RWPE2 (cell line): ENCODE data around the gene PDSS2.

Experiments used
- ATAC-seq: fragments of 200-7000 bp; cut with Tn5 transposase; 3 replicates; pipeline ENCODE4 v1.9.1; 2021; ENCODE audit warnings: low read depth
- DNase-seq: peaks from one replicate; pipeline ENCODE4 v3.0.0-alpha.2; 2020; ENCODE audit warnings: low spot score
- H3K27ac ChIP-seq: fragments of 450-650 bp; 2 replicates; pipeline ENCODE4 v1.5.1; 2017; ENCODE audit warnings: mild to moderate bottlenecking; ENCODE audit not compliant: poor library complexity, severe bottlenecking
- H3K27me3 ChIP-seq: fragments of 250-450 bp; sonication (Bioruptor Pico); 2 replicates; pipeline ENCODE4 v1.5.1; 2021; ENCODE audit warnings: mild to moderate bottlenecking, moderate library complexity; ENCODE audit not compliant: insufficient read depth, poor library complexity, severe bottlenecking
- H3K36me3 ChIP-seq: fragments of 250-450 bp; sonication (Bioruptor Pico); 2 replicates; pipeline ENCODE4 v1.5.1; 2020; ENCODE audit warnings: low read depth, mild to moderate bottlenecking, moderate library complexity
- H3K4me1 ChIP-seq: fragments of 250-450 bp; sonication (Bioruptor Pico); 2 replicates; pipeline ENCODE4 v1.5.1; 2021; ENCODE audit warnings: mild to moderate bottlenecking, moderate library complexity; ENCODE audit not compliant: insufficient read depth, poor library complexity, severe bottlenecking
- H3K4me3 ChIP-seq: fragments of 250-450 bp; sonication (Bioruptor Pico); 2 replicates; pipeline ENCODE4 v1.5.1; 2021; ENCODE audit warnings: mild to moderate bottlenecking, moderate library complexity; ENCODE audit not compliant: severe bottlenecking
- H3K9me3 ChIP-seq: fragments of 250-450 bp; sonication (Bioruptor Pico); 2 replicates; pipeline ENCODE4 v1.5.1; 2021; ENCODE audit warnings: mild to moderate bottlenecking, moderate library complexity; ENCODE audit not compliant: severe bottlenecking
- TF ChIP-seq, protein P1 (sequence below): fragments of 450-650 bp; IDR thresholded peaks from one replicate; pipeline ENCODE4 v1.5.1; 2017; ENCODE audit warnings: mild to moderate bottlenecking, moderate library complexity; ENCODE audit not compliant: poor library complexity, severe bottlenecking

The PDSS2 gene

DNA sequence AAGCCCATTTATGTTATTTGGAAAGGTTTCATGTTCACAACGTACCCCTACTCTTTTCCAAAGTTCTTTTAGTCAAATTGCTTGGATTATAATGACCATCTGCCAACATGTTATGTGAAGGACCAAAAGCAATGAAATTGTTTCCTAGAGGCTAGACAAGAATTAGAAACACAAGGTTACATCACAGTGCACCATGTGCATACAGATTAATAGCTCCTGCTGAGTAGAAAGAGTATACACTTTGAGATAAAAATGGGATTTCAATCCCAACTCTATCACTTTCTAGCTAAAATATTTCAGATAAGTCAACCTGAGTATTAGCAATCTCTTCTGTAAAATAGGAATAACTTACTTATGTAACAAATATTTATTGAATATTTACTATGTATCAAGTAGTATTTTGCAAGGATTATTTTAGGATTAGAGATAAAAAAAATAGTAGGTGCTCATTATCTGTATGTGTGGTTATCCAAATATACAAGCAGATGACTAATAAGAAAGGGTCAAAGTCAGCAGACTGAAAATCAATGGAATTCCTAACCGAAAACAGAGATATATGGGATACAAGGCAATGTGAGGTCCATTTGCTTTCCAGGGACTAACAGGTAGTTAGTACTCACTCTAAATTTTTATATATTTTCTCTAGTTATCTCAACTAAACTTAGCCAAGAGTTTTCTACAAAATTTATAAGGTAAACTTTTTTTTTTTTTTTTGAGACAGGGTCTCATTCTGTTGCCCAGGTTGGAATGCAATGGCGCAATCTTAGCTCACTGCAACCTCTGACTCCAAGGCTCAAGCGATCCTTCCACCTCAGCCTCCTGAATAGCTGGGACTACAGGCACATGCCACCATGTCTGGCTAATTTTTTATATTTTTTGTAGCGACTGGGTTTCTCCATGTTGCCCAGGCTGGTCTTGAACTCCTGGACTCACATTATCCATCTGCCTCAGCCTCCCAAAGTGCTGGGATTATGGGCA, 127.7 kb downstream of the PDSS2 start:
- no peak overlapping the region for H3K4me3 ChIP-seq

DNA sequence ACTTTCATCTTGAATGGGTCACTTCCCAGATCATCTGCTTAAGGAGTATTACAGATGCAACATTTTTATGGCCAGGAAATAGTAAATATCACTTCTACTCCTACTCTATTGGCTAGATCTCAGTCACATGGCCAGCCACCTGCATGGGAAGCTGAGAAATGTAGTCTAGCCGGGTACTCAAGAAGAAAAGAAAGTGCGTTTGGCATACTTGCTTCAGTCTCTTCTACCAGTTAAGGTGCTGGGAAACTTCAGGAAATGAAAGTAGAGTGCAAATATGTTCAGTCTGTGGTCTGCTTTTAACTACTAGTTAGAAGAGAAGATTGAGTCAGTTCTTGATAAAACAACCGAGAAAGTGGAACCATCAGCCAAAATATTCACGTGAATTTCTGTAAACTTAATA, 129.2 kb downstream of the PDSS2 start:
- TF ChIP-seq, protein P1, sequence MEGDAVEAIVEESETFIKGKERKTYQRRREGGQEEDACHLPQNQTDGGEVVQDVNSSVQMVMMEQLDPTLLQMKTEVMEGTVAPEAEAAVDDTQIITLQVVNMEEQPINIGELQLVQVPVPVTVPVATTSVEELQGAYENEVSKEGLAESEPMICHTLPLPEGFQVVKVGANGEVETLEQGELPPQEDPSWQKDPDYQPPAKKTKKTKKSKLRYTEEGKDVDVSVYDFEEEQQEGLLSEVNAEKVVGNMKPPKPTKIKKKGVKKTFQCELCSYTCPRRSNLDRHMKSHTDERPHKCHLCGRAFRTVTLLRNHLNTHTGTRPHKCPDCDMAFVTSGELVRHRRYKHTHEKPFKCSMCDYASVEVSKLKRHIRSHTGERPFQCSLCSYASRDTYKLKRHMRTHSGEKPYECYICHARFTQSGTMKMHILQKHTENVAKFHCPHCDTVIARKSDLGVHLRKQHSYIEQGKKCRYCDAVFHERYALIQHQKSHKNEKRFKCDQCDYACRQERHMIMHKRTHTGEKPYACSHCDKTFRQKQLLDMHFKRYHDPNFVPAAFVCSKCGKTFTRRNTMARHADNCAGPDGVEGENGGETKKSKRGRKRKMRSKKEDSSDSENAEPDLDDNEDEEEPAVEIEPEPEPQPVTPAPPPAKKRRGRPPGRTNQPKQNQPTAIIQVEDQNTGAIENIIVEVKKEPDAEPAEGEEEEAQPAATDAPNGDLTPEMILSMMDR = no peak
- ATAC-seq (no peak), DNase-seq (no peak)
- Histone ChIP-seq H3K36me3 (no peaks in the 10 kb centered on the region; the same call in 1 of the 2 replicates), H3K9me3 (no peaks in the 10 kb centered on the region), H3K27me3 (no peaks in the 10 kb centered on the region), H3K27ac (no peak overlapping the region), H3K4me1 (no peaks in the 10 kb centered on the region), H3K4me3 (no peak overlapping the region)

More for the DNA sequence above, 127.7 kb downstream of the PDSS2 start:
- no peaks in the 10 kb centered on the region for H3K9me3 ChIP-seq
- TF ChIP-seq, protein P1 = no peak
- no peaks in the 10 kb centered on the region; the same call in 1 of the 2 replicates for H3K36me3 ChIP-seq
- DNase-seq (no peak), ATAC-seq (no peak)
- no peaks in the 10 kb centered on the region for H3K4me1 ChIP-seq
- H3K27me3 ChIP-seq = no peaks in the 10 kb centered on the region
- no peak overlapping the region for H3K27ac ChIP-seq

DNA sequence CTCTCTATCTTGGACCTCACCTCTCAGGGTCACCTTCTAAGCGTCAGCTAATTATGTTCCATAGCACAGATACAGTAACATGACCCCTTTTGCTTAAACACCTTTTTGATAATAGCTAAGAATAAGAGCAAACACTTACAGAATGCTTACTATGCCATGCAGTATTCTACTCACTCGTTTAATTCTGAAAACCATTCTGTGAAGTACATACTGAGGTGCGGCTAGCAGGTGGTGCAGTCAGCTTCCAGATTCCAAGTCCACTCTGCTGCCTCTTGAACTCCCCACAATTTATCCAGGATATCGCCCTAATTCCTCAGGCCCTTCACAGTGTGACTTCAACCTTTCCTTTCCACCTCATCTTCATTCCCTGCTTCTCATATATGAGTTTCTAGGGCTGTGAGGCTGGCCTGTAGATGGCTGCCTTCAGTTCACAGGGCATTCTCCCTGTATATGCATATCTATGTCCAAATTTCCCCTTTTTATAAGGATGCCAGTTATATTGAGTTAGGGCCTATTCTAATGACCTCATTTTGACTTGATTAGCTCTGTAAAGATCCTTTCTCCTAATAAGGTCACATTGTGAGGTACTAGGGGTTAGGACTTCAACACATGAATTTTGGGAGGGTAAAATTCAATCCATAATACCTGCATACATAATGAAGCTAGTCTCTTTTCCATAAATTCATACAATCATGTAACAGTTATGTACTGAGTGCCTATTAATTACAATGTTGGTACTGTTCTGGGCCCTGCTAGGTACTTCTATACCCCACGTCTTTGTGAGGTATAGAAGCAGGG, 130.1 kb downstream of the PDSS2 start:
- Histone ChIP-seq H3K4me1 (no peaks in the 10 kb centered on the region), H3K4me3 (no peak overlapping the region), H3K27me3 (no peaks in the 10 kb centered on the region), H3K9me3 (no peaks in the 10 kb centered on the region), H3K36me3 (no peaks in the 10 kb centered on the region; the same call in 1 of the 2 replicates), H3K27ac (no peak overlapping the region)
- TF ChIP-seq, protein P1 = no peak
- ATAC-seq = no peak
- no peak for DNase-seq

DNA sequence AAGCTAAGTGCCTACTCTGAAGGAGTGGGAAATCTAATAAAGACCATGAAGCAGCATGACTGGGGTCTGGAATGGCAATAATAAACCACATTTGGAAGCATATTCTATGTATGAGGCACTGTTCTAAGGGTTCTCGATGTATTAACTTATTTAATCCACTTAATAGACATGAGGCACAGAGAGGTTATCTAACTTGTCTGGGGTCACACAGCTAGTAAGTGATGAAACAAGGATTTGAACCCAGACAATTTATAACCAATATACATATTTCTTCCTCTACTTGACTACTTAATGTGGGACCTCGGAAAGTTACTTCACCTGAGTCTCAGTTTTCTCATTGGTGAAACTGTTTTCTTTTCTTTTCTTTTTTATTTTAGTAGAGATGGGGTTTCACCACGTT, 131.3 kb downstream of the PDSS2 start:
- Histone ChIP-seq H3K4me1 (no peaks in the 10 kb centered on the region), H3K36me3 (no peaks in the 10 kb centered on the region), H3K9me3 (no peaks in the 10 kb centered on the region), H3K27me3 (no peaks in the 10 kb centered on the region), H3K27ac (no peak overlapping the region), H3K4me3 (no peak overlapping the region)
- no peak for DNase-seq
- ATAC-seq = no peak
- TF ChIP-seq, protein P1 = no peak
